Raji (cell line): ENCODE data around the gene DENND1B.

Source experiments
- POLR2A ChIP-seq: IDR thresholded peaks from 2 replicates; pipeline ENCODE4 v1.6.1; 2011; ENCODE audit warnings: low read depth, low read length, control low read depth; ENCODE audit not compliant: insufficient read depth

Gene DENND1B

DNA sequence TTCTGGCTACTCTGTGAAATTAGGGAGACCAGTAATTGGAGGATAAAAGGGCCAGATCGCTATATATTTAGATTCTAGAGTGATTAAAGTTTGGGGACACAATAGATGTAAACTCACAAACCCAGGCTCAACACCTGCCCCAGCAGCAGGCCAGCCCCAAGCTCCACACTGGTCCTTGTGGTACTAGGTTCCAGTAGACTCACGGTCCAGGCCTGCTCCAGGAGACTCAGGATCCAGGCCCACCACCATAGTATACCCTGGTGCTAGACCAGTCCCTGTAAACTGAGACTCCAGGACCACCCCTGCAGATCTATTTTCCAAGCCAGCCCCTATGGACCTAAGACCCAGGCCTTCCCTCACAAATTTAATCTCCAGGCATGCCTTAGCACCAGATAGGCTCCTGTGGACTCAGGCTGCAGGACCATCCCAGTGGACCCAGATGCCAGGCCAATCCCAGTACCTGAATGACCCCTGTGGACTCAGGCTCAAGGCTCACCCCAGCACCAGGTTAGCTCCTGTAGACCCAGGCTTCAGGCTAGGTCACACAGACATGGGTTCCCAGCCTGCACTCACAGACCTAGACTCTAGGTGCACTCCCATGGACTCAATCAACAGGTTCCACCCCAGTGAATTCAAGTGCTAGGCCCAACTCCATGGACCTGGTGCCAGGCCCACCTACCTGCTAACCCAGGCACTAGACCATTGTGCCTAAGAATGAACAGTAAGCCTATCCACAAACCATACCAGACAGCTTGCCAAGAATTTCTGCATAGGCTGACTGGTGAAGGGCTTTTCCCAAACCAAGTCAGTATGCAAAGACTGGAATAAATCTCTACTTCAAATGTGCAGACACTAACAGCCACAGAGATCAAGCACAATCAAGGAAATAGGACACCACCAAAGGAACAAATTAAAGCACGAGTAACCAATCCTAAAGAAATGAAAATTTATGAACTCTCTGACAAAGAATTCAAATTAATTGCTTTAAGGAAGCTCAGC lies 13.8 kb upstream of the DENND1B start:
- no peak for TF ChIP-seq POLR2A

GRCh38 chr1:197787623-197788536 lies 12.6 kb upstream of the DENND1B start:
- no peak for TF ChIP-seq POLR2A

DNA sequence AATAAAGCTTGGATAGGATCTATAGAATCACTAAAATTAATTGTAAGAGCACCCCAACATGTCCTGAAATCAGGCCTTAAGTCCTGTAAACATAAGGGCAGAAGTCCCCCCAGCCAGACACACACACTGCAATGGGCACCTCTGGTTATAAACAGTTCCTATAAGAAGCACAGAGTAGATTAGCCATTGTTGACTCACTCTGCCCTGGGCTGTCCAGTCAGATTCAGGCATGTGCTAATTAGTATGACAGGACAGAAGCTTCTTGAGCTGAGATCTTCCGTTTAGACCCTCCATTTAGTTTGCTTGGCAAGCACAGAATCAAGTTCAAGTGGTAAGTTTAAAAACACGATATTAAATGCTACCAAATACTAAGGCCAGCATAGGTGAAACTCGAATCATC lies 11.8 kb upstream of the DENND1B start:
- no peak for TF ChIP-seq POLR2A

- no peak for TF ChIP-seq POLR2A
These were observed 11.0 kb upstream of the DENND1B start for GRCh38 chr1:197786280-197786679.

- no peak for TF ChIP-seq POLR2A
These were observed 8.2 kb upstream of the DENND1B start for GRCh38 chr1:197783510-197783948.

- TF ChIP-seq POLR2A = no peak
These were observed 7.6 kb upstream of the DENND1B start for GRCh38 chr1:197782722-197783360.

- no peak for TF ChIP-seq POLR2A
These were observed 6.9 kb upstream of the DENND1B start for GRCh38 chr1:197781968-197782721.

DNA sequence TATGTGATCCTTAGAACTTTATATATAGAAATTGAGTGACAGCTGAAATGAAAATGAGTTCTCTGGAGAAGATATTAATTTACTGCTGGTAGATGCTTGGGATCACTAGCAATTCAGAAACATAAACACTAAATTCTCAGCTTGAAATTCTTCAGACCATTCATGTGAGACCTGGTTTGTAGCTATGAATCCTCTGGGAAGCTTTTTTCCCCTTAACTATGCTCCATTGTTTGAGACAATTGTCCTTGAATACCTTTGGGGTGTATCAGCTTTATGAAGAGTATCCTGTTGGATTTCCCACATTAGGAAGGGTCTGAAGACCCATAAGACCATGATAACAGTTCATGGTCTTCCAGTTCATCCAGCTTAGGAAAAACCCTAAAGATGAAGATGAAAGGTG lies 4.6 kb upstream of the DENND1B start:
- TF ChIP-seq POLR2A = no peak

DNA sequence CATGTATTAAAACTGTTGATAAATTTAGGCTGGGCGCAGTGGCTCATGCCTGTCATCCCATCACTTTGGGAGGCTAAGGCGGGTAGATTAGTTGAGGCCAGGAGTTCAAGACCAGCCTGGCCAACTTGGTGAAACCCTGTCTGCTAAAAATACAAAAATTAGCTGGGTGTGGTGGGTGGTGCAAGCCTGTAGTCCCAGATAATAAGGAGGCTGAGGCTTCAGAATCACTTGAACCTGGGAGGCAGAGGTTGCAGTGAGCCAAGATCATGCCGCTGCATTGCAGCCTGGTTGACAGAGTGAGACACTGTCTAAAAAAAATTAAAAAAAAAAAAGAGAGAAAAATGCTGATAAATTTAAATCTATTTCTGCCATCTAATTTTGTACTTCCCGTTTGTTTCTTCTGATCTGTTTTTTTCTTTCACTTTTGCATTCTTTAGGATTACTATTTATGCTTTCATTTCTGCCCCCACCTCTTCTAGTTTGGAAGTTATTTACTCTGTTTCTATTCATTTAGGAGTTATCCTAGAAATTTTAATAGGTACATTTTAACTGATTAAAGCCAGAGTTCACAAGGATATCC lies 3.2 kb upstream of the DENND1B start:
- no peak for TF ChIP-seq POLR2A

GRCh38 chr1:197776351-197777105 lies 1.2 kb upstream of the DENND1B start:
- TF ChIP-seq POLR2A = no peak

- no peak; the same call in 1 of the 2 replicates for TF ChIP-seq POLR2A
These were observed 606 bp downstream of the DENND1B start for GRCh38 chr1:197774466-197775281.

DNA sequence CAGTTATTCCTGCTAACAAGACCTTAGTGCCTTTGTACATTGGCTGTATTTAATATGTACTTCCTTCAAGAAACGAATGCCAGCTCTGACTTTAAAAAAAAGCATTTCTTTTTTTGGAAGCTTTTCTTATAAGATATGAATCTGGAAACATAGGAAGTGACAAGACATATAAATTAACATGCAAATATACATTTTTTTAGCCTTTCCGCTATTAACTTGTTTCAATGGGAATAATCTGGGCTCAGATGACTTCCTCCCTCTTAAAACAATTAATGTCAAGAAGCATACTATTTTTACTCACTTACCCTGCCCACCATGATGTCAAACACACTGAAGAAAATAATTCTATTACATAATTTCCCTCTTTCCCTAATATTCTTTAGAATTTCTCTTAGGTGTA lies 1.4 kb downstream of the DENND1B start:
- no peak for TF ChIP-seq POLR2A

GRCh38 chr1:197771904-197772556 lies 3.2 kb downstream of the DENND1B start:
- TF ChIP-seq POLR2A = no peak
